GM12865 (cell line): ENCODE measurements around the gene SPECC1L.

ENCODE experiments used
- DNase-seq: peaks from one replicate; pipeline ENCODE4 v3.0.0; 2010; ENCODE audit warnings: low read depth
- H3K4me3 ChIP-seq: 2 replicates; pipeline ENCODE4 v1.5.1; 2011; ENCODE audit warnings: mild to moderate bottlenecking, low read depth, low read length, control low read depth
- TF ChIP-seq, protein P1 (sequence below): IDR thresholded peaks from 2 replicates; pipeline ENCODE4 v1.5.1; 2011; ENCODE audit warnings: low read length, control low read depth, low read depth, inconsistent platforms; ENCODE audit not compliant: insufficient read depth; ENCODE audit errors: missing control alignments

SPECC1L gene

DNA sequence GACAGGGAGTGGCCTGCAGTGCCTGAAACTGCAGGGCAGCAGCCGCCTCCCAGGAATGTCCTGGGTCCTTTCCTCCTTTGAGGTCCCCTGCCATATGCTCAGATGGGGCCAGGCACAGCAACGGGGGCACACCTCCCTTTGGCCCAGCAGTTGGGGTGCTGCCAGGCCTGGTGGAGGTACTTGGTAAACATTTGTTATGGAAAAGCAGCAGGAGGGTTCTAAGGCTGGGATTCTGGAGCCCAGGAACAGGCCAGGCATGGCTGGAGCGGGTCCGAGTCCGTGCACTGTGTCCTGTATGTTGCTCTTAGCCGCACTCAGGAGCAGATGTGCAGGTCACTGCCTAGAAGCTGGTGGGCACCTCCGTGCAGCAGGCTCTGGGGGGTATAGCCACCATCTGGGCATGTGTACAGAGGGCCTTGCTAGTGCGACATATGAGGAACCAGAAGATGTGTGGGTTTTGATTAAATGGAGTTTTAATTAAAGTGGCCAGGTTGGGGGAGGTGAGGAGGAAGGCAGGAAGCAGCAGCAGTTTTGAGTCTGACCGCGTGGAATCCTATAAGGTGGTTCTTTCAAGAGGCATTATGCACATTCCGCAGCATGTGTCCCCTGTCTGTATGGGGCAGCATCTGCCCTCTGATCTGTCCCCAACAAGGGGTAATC, 158.2 kb downstream of the SPECC1L start:
- DNase-seq = no peak
- peak overlapping the region; percentile 83 for H3K4me3 ChIP-seq
- TF ChIP-seq, protein P1, sequence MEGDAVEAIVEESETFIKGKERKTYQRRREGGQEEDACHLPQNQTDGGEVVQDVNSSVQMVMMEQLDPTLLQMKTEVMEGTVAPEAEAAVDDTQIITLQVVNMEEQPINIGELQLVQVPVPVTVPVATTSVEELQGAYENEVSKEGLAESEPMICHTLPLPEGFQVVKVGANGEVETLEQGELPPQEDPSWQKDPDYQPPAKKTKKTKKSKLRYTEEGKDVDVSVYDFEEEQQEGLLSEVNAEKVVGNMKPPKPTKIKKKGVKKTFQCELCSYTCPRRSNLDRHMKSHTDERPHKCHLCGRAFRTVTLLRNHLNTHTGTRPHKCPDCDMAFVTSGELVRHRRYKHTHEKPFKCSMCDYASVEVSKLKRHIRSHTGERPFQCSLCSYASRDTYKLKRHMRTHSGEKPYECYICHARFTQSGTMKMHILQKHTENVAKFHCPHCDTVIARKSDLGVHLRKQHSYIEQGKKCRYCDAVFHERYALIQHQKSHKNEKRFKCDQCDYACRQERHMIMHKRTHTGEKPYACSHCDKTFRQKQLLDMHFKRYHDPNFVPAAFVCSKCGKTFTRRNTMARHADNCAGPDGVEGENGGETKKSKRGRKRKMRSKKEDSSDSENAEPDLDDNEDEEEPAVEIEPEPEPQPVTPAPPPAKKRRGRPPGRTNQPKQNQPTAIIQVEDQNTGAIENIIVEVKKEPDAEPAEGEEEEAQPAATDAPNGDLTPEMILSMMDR = no peak

DNA sequence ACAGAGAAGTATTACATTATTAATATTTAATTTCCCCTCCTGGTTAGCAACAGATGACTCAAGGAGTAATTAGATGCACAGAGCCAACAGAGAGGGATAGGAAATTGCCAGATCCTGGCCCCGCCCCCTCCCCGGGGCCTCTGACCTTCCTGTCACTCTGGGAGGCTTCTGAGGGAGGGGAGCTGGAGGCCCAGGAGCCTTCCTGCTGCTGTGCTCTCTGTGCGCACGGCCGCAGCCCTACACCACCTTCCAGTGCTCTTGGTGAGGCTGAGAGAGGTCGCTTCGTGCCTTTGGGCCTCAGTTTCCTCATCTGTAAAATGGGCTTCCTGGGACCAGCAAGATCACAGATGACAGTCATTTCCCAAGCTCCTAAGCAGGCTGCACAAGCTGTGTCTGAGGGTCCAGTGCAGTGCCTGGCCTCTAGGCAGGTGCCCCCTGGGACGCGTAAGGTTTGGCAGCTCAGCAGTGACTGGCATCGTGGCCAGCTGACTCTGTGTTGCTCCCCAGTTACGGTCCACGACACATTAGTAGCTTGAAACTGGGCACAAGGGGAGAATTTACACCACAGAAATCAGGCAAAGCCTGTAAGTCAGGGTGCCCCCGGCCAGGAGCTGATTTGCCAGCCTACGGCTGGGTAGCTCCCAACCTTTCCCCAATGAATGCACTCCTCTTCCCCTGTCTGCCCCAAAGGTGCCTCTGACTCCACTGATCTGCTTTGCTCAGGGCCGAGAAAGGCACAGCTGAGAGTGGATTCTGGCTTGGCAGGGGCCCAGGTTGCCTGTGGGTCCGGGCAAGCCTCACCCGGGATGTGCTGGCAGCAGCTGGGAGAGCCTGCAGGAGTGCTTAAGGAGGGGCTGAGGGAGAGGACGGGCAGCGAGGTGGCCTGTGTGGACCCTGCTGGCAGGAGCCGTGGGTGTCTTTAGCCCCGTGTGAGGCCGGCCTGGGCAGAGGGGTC, 159.1 kb downstream of the SPECC1L start:
- H3K4me3 ChIP-seq = peak overlapping the region; percentile 83
- TF ChIP-seq, protein P1 = no peak
- peak; percentile 65 for DNase-seq

DNA sequence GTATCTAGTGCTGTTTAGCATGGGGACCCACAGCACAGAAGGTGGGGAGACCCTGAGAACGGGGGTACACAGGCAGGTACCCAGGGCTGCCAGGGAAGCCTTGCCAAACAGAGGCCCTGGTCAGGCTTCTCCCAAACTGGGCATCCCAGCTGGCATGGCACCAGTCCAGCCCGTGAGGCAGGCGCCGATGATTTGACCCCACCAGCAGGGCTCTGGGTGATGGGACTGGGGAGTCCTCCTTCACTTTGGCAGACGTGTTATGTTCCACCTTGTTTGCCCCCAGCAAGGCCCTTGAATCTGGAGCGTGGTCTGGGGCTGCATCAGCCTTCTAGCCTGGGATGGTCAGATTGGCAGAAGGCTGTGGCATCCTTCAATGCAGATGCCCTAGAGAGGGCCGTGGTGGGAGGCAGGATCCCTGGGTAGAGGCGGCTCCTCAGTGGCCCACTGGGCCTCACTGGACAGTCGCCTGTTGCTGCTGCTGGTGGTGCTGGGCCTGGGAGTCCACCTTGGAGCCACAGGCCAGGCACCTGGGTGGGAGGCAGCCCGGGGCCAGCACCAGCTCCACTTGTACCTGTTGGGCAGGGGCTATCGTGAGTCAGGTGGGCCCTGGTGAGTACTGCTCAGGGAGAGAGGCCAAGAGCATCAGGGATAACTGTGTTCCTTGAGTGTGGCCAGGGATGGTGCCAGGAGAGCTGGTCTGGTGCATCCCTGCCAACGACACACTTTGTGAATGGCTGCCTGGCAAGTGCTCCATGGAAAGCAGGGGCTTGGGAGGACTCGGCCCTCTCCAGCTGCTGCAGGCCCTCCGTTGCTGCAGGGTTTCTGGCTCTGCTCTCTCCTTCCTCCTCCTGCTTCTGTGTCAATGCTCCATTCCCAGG, 160.0 kb downstream of the SPECC1L start:
- DNase-seq = no peak
- H3K4me3 ChIP-seq = no peak overlapping the region
- TF ChIP-seq, protein P1 = no peak

DNA sequence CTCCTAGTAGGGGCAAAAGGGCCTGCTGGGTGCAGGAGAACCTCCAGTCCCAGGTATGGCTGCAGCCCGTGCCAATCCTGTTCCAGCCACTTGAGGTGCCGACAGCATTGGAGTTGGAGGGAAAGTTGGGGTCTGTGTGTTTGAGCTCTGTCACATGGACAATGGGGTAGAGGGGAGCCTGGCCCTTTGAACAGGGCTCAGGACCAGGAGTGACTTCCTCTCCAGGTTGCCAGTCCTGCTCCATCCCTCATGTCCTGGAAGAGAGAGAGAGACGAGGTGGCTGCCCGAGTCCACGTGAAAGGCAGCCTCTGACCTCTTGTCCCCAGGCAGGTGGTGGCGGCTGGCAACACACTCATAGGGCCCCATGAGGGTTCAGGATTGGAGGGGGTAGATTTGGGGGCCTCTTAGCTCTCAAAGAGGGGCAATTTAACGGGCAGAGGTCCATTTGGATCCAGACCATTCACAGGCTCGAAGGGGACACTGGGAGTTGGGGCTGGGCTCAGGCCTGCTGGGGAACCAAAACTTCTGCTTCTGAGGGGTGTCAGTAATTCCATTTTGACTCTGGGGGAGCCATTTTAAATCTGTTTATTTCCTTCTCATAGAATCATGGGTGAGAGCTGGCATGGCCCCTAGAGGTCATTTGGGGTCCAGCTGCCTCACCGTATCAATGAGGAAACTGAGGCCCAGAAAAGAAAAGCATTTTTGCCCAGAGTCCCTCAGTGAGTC, 160.8 kb downstream of the SPECC1L start:
- no peak overlapping the region for H3K4me3 ChIP-seq
- TF ChIP-seq, protein P1 = no peak

GRCh38 chr22:24432059-24432853, 161.6 kb downstream of the SPECC1L start:
- no peak overlapping the region for H3K4me3 ChIP-seq
- TF ChIP-seq, protein P1 = no peak
- DNase-seq = no peak

More for the DNA sequence above, 160.8 kb downstream of the SPECC1L start:
- DNase-seq = no peak
